NCI-H748 (cell line): ENCODE results near the gene PDE4B.

ENCODE experiments used
- DNase-seq: peaks from one replicate; lab custom pipeline; 2025; ENCODE audit not compliant: unreplicated experiment; lab: John Stamatoyannopoulos, UW

The PDE4B gene

GRCh38 chr1:66172272-66172671 is 379.6 kb downstream of the PDE4B start:
- DNase-seq, result no peak

- no peak for DNase-seq
Observed at GRCh38 chr1:66175098-66175497, 382.4 kb downstream of the PDE4B start.

GRCh38 chr1:66175581-66175980 is 382.9 kb downstream of the PDE4B start:
- DNase-seq, result no peak

GRCh38 chr1:66176012-66176715 is 383.5 kb downstream of the PDE4B start:
- no peak for DNase-seq

GRCh38 chr1:66176832-66177231 is 384.1 kb downstream of the PDE4B start:
- DNase-seq, result peak; percentile 12

- no peak for DNase-seq
Observed at GRCh38 chr1:66177510-66177909, 384.8 kb downstream of the PDE4B start.

- no peak for DNase-seq
Observed at GRCh38 chr1:66182026-66182425, 389.3 kb downstream of the PDE4B start.

GRCh38 chr1:66182551-66183178 is 390.0 kb downstream of the PDE4B start:
- DNase-seq, result peak; percentile 23

GRCh38 chr1:66183400-66183799 is 390.7 kb downstream of the PDE4B start:
- no peak for DNase-seq

- no peak for DNase-seq
Observed at GRCh38 chr1:66197120-66197519, 404.4 kb downstream of the PDE4B start.

- no peak for DNase-seq
Observed at GRCh38 chr1:66197785-66198184, 405.1 kb downstream of the PDE4B start.

- no peak for DNase-seq
Observed at GRCh38 chr1:66206563-66207144, 414.0 kb downstream of the PDE4B start.

- DNase-seq, result no peak
Observed at GRCh38 chr1:66207484-66207883, 414.8 kb downstream of the PDE4B start.

- no peak for DNase-seq
Observed at GRCh38 chr1:66208632-66209031, 415.9 kb downstream of the PDE4B start.

- no peak for DNase-seq
Observed at GRCh38 chr1:66210635-66211244, 418.0 kb downstream of the PDE4B start.

- no peak for DNase-seq
Observed at GRCh38 chr1:66211521-66211920, 418.8 kb downstream of the PDE4B start.

- no peak for DNase-seq
Observed at GRCh38 chr1:66213491-66213890, 420.8 kb downstream of the PDE4B start.

- DNase-seq, result no peak
Observed at GRCh38 chr1:66214901-66215300, 422.2 kb downstream of the PDE4B start.

- DNase-seq, result no peak
Observed at GRCh38 chr1:66217021-66217420, 424.3 kb downstream of the PDE4B start.

- DNase-seq, result no peak
Observed at GRCh38 chr1:66217561-66217960, 424.9 kb downstream of the PDE4B start.

- DNase-seq, result no peak
Observed at GRCh38 chr1:66220477-66220876, 427.8 kb downstream of the PDE4B start.

- DNase-seq, result no peak
Observed at GRCh38 chr1:66223681-66224080, 431.0 kb downstream of the PDE4B start.
